ENCODE measurements around the gene IMMP2L. TPM values are rescaled to one million over a fixed set of nuclear protein-coding genes. Genes with fewer than 3 reads are reported as not detected.

The IMMP2L gene
- total RNA-seq, 3 donors from 2014 or later (not counting 1 experiment from before 2014, with no cell fraction given), result 6.9 to 9.2 (median 8.7) TPM

DNA sequence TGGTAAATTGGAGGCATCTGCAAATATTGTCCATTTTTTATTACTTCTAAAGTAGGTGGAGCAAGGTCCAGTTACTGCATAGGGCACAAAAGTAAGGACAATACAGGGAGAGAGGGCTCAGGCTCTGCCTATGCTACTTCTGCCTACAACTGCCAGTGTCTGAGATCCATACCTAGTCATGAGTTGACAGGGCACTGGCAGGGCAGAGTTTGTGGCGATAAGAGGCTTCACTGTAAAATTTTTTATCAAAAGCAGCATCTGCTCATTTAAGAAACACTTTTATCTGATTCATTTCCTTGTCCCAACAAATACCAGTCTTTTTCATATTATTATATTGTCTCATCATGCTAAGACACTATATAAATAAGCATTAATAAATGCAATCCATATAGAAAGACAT is 293.4 kb downstream of the IMMP2L start:
- WGBS (ENCODE audit: insufficient coverage), result 91% methylated on average over 1 of the region's 1 CpG
- no peaks in the 10 kb centered on the region for H3K36me3 Mint-ChIP-seq

GRCh38 chr7:111266613-111267012 is 295.7 kb downstream of the IMMP2L start:
- Mint-ChIP-seq H3K27ac (no peak overlapping the region), H3K9me3 (peaks cover 0 to 2% of the 10 kb centered on the region in 2 donors), H3K27me3 (ENCODE audit: low read depth in 2 of 2) (no peaks in the 10 kb centered on the region), H3K4me3 (no peak overlapping the region), H3K4me1 (no peaks in the 10 kb centered on the region), H3K36me3 (no peaks in the 10 kb centered on the region)
- intact Hi-C loops (cut with micrococcal nuclease), result no loop called here
- Histone ChIP-seq H3K27ac (ENCODE audit: low read length) (no peak overlapping the region), H3K36me3 (ENCODE audit: control insufficient read depth, insufficient read depth, low read length) (no peaks in the 10 kb centered on the region), H3K9me3 (ENCODE audit: control insufficient read depth, insufficient read depth, low read length) (peaks cover 4% of the 10 kb centered on the region), H3K4me3 (ENCODE audit: low read length) (no peak overlapping the region), H3K27me3 (ENCODE audit: control insufficient read depth, insufficient read depth, low read length) (no peaks in the 10 kb centered on the region), H3K4me1 (ENCODE audit: control insufficient read depth, insufficient read depth, low read length) (no peaks in the 10 kb centered on the region)
- TF ChIP-seq CTCF (IDR thresholded peaks at IDR 0.05), result no peak
- 87% methylated on average over 2 of the region's 2 CpGs for WGBS (ENCODE audit: insufficient coverage)
- no peak for ATAC-seq
- no peak for DNase-seq

More for the DNA sequence above, 293.4 kb downstream of the IMMP2L start:
- intact Hi-C loops (cut with micrococcal nuclease), result no loop called here
- no peaks in the 10 kb centered on the region for H3K4me1 Mint-ChIP-seq
- ATAC-seq (no peak), DNase-seq (no peak)
- Histone ChIP-seq H3K27me3 (ENCODE audit: control insufficient read depth, insufficient read depth, low read length) (no peaks in the 10 kb centered on the region), H3K4me1 (ENCODE audit: control insufficient read depth, insufficient read depth, low read length) (no peaks in the 10 kb centered on the region), H3K9me3 (ENCODE audit: control insufficient read depth, insufficient read depth, low read length) (peaks cover 4% of the 10 kb centered on the region), H3K27ac (ENCODE audit: low read length) (no peak overlapping the region), H3K36me3 (ENCODE audit: control insufficient read depth, insufficient read depth, low read length) (no peaks in the 10 kb centered on the region), H3K4me3 (ENCODE audit: low read length) (no peak overlapping the region)
- no peak overlapping the region for H3K27ac Mint-ChIP-seq
- TF ChIP-seq CTCF (IDR thresholded peaks at IDR 0.05), result no peak
- H3K4me3 Mint-ChIP-seq, result no peak overlapping the region
- peaks cover 5 to 8% of the 10 kb centered on the region in 2 donors for H3K9me3 Mint-ChIP-seq
- no peaks in the 10 kb centered on the region for H3K27me3 Mint-ChIP-seq (ENCODE audit: low read depth in 2 of 2)

- Histone ChIP-seq H3K9me3 (ENCODE audit: control insufficient read depth, insufficient read depth, low read length) (no peaks in the 10 kb centered on the region), H3K27me3 (ENCODE audit: control insufficient read depth, insufficient read depth, low read length) (no peaks in the 10 kb centered on the region), H3K27ac (ENCODE audit: low read length) (no peak overlapping the region), H3K4me1 (ENCODE audit: control insufficient read depth, insufficient read depth, low read length) (no peaks in the 10 kb centered on the region), H3K36me3 (ENCODE audit: control insufficient read depth, insufficient read depth, low read length) (no peaks in the 10 kb centered on the region), H3K4me3 (ENCODE audit: low read length) (no peak overlapping the region)
- no peak for TF ChIP-seq CTCF (IDR thresholded peaks at IDR 0.05)
- intact Hi-C loops (cut with micrococcal nuclease), result no loop called here
- no peak for ATAC-seq
- Mint-ChIP-seq H3K27ac (no peak overlapping the region), H3K4me1 (no peaks in the 10 kb centered on the region), H3K9me3 (peaks cover 0 to 2% of the 10 kb centered on the region in 2 donors), H3K36me3 (no peaks in the 10 kb centered on the region), H3K4me3 (no peak overlapping the region), H3K27me3 (ENCODE audit: low read depth in 2 of 2) (no peaks in the 10 kb centered on the region)
- no peak for DNase-seq
Observed at GRCh38 chr7:111265394-111265793, 296.9 kb downstream of the IMMP2L start.

GRCh38 chr7:111264981-111265380 is 297.3 kb downstream of the IMMP2L start:
- Mint-ChIP-seq H3K4me1 (no peaks in the 10 kb centered on the region), H3K27ac (no peak overlapping the region), H3K4me3 (no peak overlapping the region), H3K9me3 (peaks cover 0 to 2% of the 10 kb centered on the region in 2 donors), H3K27me3 (ENCODE audit: low read depth in 2 of 2) (no peaks in the 10 kb centered on the region), H3K36me3 (no peaks in the 10 kb centered on the region)
- no peaks in the 10 kb centered on the region for H3K4me1 ChIP-seq (ENCODE audit: control insufficient read depth, insufficient read depth, low read length)
- no peaks in the 10 kb centered on the region for H3K9me3 ChIP-seq (ENCODE audit: control insufficient read depth, insufficient read depth, low read length)
- no peak overlapping the region for H3K4me3 ChIP-seq (ENCODE audit: low read length)
- H3K27ac ChIP-seq (ENCODE audit: low read length), result no peak overlapping the region
- H3K36me3 ChIP-seq (ENCODE audit: control insufficient read depth, insufficient read depth, low read length), result no peaks in the 10 kb centered on the region
- ATAC-seq, result no peak
- TF ChIP-seq CTCF (IDR thresholded peaks at IDR 0.05), result no peak
- WGBS (ENCODE audit: insufficient coverage), result no CpG with 5 or more reads among the region's 1 CpG
- H3K27me3 ChIP-seq (ENCODE audit: control insufficient read depth, insufficient read depth, low read length), result no peaks in the 10 kb centered on the region
- intact Hi-C loops (cut with micrococcal nuclease), result no loop called here
- no peak for DNase-seq
